Measurements from ENCODE around the gene RNF20.
"Not testable (repeated sequence)": the region's sequence is repeated elsewhere in the genome, so short reads cannot be mapped to it uniquely, and the experiment has no call there.

The RNF20 gene

GRCh38 chr9:101549472-101550098, 15.9 kb downstream of the RNF20 start:
- H4K20me1 ChIP-seq (ENCODE audit: insufficient read depth); H3K4me3 ChIP-seq (IDR thresholded peaks at IDR 0.05; ENCODE audit: insufficient read depth, low read depth, low read length); H3K27ac ChIP-seq; H3K36me3 ChIP-seq (ENCODE audit: insufficient read depth); H2AFZ ChIP-seq (ENCODE audit: low read depth); H3K27me3 ChIP-seq (ENCODE audit: insufficient read depth, low read depth); H3K9ac ChIP-seq; H3K4me1 ChIP-seq (ENCODE audit: low read depth, poor library complexity, severe bottlenecking); H3K4me2 ChIP-seq; H3K79me2 ChIP-seq (ENCODE audit: insufficient read depth, low read depth): not testable (repeated sequence)
- TF ChIP-seq, protein P1, sequence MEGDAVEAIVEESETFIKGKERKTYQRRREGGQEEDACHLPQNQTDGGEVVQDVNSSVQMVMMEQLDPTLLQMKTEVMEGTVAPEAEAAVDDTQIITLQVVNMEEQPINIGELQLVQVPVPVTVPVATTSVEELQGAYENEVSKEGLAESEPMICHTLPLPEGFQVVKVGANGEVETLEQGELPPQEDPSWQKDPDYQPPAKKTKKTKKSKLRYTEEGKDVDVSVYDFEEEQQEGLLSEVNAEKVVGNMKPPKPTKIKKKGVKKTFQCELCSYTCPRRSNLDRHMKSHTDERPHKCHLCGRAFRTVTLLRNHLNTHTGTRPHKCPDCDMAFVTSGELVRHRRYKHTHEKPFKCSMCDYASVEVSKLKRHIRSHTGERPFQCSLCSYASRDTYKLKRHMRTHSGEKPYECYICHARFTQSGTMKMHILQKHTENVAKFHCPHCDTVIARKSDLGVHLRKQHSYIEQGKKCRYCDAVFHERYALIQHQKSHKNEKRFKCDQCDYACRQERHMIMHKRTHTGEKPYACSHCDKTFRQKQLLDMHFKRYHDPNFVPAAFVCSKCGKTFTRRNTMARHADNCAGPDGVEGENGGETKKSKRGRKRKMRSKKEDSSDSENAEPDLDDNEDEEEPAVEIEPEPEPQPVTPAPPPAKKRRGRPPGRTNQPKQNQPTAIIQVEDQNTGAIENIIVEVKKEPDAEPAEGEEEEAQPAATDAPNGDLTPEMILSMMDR (conservative IDR thresholded peaks at IDR 0.05; ENCODE audit: low read depth, low read length), result 0 out of 2 replicates have a peak, but pooled peaks have one; percentile 25

- Histone ChIP-seq H3K4me3 (IDR thresholded peaks at IDR 0.05; ENCODE audit: insufficient read depth, low read depth, low read length) (no peak overlapping the region), H3K4me1 (ENCODE audit: low read depth, poor library complexity, severe bottlenecking) (no peaks in the 10 kb centered on the region), H2AFZ (ENCODE audit: low read depth) (no peak overlapping the region), H3K79me2 (ENCODE audit: insufficient read depth, low read depth) (no peaks in the 10 kb centered on the region), H4K20me1 (ENCODE audit: insufficient read depth) (no peaks in the 10 kb centered on the region), H3K27ac (no peak overlapping the region), H3K27me3 (ENCODE audit: insufficient read depth, low read depth) (no peaks in the 10 kb centered on the region), H3K9ac (no peak overlapping the region), H3K4me2 (no peak overlapping the region), H3K36me3 (ENCODE audit: insufficient read depth) (no peaks in the 10 kb centered on the region; the same call in 1 of the 2 replicates)
- TF ChIP-seq, protein P1 (conservative IDR thresholded peaks at IDR 0.05; ENCODE audit: low read depth, low read length), result no peak
Measured at GRCh38 chr9:101561740-101562139, 28.1 kb downstream of the RNF20 start.

- TF ChIP-seq, protein P1 (conservative IDR thresholded peaks at IDR 0.05; ENCODE audit: low read depth, low read length), result no peak
- Histone ChIP-seq H3K36me3 (ENCODE audit: insufficient read depth) (no peaks in the 10 kb centered on the region; the same call in 1 of the 2 replicates), H3K79me2 (ENCODE audit: insufficient read depth, low read depth) (no peaks in the 10 kb centered on the region), H3K27ac (no peak overlapping the region), H3K4me2 (no peak overlapping the region), H3K27me3 (ENCODE audit: insufficient read depth, low read depth) (no peaks in the 10 kb centered on the region), H3K4me1 (ENCODE audit: low read depth, poor library complexity, severe bottlenecking) (no peaks in the 10 kb centered on the region), H3K4me3 (IDR thresholded peaks at IDR 0.05; ENCODE audit: insufficient read depth, low read depth, low read length) (no peak overlapping the region), H4K20me1 (ENCODE audit: insufficient read depth) (no peaks in the 10 kb centered on the region), H3K9ac (no peak overlapping the region), H2AFZ (ENCODE audit: low read depth) (no peak overlapping the region)
Measured at GRCh38 chr9:101562966-101563365, 29.3 kb downstream of the RNF20 start.

DNA sequence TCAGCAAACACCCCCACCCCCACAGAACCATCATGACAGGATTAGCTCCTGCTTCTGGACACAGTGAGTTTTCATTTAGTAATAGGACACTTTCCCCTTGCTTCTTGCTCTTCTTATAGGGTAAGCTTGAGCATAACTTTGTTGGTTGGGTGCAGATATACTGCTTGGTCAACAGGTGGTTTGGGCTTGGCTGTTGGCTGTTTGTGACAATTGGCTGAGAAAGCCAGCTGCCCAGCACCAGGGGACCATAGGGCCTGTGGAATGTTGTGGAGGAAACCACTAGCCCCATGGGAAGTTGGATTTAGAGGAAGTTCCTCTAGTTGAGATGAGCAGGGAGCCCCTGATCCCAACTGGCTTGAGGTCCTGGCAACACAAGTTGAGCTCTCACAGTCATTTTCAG, 30.6 kb downstream of the RNF20 start:
- no peak overlapping the region for H3K4me2 ChIP-seq
- H4K20me1 ChIP-seq (ENCODE audit: insufficient read depth), result no peaks in the 10 kb centered on the region
- no peaks in the 10 kb centered on the region for H3K4me1 ChIP-seq (ENCODE audit: low read depth, poor library complexity, severe bottlenecking)
- no peak overlapping the region for H3K4me3 ChIP-seq (IDR thresholded peaks at IDR 0.05; ENCODE audit: insufficient read depth, low read depth, low read length)
- TF ChIP-seq, protein P1 (conservative IDR thresholded peaks at IDR 0.05; ENCODE audit: low read depth, low read length), result no peak
- H3K27ac ChIP-seq, result no peak overlapping the region
- no peak overlapping the region for H3K9ac ChIP-seq
- H2AFZ ChIP-seq (ENCODE audit: low read depth), result no peak overlapping the region
- H3K79me2 ChIP-seq (ENCODE audit: insufficient read depth, low read depth), result no peaks in the 10 kb centered on the region
- no peaks in the 10 kb centered on the region for H3K27me3 ChIP-seq (ENCODE audit: insufficient read depth, low read depth)
- no peaks in the 10 kb centered on the region; the same call in 1 of the 2 replicates for H3K36me3 ChIP-seq (ENCODE audit: insufficient read depth)

Measured in KMS-11 (cell line).